Left ventricle myocardium inferior (tissue), 1 donor: ENCODE results near the gene PSMB3. TPM values are rescaled to one million over a fixed set of nuclear protein-coding genes. Genes with fewer than 3 reads are reported as not detected.
"Not testable (repeated sequence)": the region's sequence is repeated elsewhere in the genome, so short reads cannot be mapped to it uniquely, and the experiment has no call there.

Source experiments
- DNase-seq: peaks from one replicate; pipeline ENCODE4 v3.0.0-alpha.2; 2020
- H3K27ac ChIP-seq: fragments of 200-600 bp; replicated peaks from 2 replicates; pipeline ENCODE4 v1.8.0; 2021
- H3K27me3 ChIP-seq: fragments of 200-600 bp; 2 replicates; pipeline ENCODE4 v1.8.0; 2021; ENCODE audit warnings: low read depth
- H3K36me3 ChIP-seq: fragments of 200-600 bp; 2 replicates; pipeline ENCODE4 v1.8.0; 2021
- H3K4me1 ChIP-seq: fragments of 200-600 bp; 2 replicates; pipeline ENCODE4 v1.8.0; 2021
- H3K4me3 ChIP-seq: fragments of 200-600 bp; 2 replicates; pipeline ENCODE4 v1.8.0; 2021; ENCODE audit warnings: mild to moderate bottlenecking, moderate library complexity
- H3K9me3 ChIP-seq: fragments of 200-600 bp; replicated peaks from 2 replicates; pipeline ENCODE4 v1.8.0; 2021
- intact Hi-C: fragments of 100-400 bp; cut with micrococcal nuclease; formaldehyde crosslinking; loops from one replicate; pipeline ENCODE4 v1.11.0; 2022
- total RNA-seq: library from RNA; stranded (reverse); fragmentation: NEBNext Ultra II Directional; extraction: Animal tissue kit (Norgen Biotek cat#: 25700); gene quantifications from one replicate; pipeline ENCODE4 v1.2.1, GENCODE V29; 2021
- TF ChIP-seq, protein P1 (sequence below): fragments of 200-600 bp; IDR thresholded peaks from 2 replicates; pipeline ENCODE4 v1.8.0; 2021; ENCODE audit warnings: antibody characterized with exemption, mild to moderate bottlenecking, borderline replicate concordance
- donor health status: DM: no; HTN: yes; CAD: no; lungs with severe emphysema.

Gene PSMB3
- total RNA-seq, 1 donor from 2014 or later = 149 TPM

DNA sequence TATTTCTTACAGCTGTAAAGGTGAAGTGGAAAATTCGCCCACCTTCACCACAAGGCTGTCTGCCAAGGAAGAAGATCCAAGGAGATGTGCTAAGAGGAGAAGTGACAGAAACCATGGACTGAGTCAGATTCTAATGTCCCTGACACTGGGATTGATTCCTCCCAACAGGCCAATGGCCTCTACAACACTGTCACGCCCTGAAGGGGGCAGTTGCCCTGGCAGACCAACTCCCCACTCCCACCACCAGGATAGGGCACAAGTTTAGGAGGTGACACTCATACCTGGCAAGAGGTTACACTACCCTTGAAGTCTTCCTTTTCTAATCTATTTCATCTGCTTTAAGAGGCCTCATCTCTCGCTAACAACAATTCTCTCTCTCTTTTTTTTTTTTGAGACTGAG, 30.7 kb downstream of the PSMB3 start:
- no peak overlapping the region for H3K4me3 ChIP-seq
- DNase-seq = no peak
- TF ChIP-seq, protein P1, sequence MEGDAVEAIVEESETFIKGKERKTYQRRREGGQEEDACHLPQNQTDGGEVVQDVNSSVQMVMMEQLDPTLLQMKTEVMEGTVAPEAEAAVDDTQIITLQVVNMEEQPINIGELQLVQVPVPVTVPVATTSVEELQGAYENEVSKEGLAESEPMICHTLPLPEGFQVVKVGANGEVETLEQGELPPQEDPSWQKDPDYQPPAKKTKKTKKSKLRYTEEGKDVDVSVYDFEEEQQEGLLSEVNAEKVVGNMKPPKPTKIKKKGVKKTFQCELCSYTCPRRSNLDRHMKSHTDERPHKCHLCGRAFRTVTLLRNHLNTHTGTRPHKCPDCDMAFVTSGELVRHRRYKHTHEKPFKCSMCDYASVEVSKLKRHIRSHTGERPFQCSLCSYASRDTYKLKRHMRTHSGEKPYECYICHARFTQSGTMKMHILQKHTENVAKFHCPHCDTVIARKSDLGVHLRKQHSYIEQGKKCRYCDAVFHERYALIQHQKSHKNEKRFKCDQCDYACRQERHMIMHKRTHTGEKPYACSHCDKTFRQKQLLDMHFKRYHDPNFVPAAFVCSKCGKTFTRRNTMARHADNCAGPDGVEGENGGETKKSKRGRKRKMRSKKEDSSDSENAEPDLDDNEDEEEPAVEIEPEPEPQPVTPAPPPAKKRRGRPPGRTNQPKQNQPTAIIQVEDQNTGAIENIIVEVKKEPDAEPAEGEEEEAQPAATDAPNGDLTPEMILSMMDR = no peak
- no peaks in the 10 kb centered on the region for H3K27me3 ChIP-seq
- intact Hi-C loops = no loop called here
- H3K27ac ChIP-seq = no peak overlapping the region
- no peaks in the 10 kb centered on the region for H3K4me1 ChIP-seq
- H3K9me3 ChIP-seq = no peaks in the 10 kb centered on the region
- peaks cover 86% of the 10 kb centered on the region for H3K36me3 ChIP-seq

DNA sequence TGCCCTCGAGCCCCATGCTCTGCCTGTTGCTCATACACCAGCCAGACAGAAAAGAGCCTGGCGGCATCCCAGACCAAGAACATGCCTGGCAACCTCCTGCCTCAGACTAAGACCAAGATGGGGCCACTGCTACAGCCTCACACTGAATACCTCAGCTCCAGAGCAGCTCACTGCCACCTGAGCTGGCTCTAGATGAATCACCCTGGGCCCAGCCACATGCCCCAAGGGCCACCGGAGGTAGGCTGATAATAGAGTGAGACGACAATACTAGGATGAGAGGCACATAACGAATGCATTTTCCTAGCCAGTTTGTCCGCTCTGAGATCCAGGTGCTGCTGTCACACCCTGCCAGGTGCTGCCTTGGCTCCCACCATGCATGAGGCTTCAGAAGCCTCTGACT, 33.8 kb downstream of the PSMB3 start:
- Histone ChIP-seq H3K4me1 (peaks cover 24% of the 10 kb centered on the region), H3K9me3 (no peaks in the 10 kb centered on the region), H3K36me3 (peaks cover 55% of the 10 kb centered on the region), H3K27ac (no peak overlapping the region), H3K4me3 (no peak overlapping the region), H3K27me3 (no peaks in the 10 kb centered on the region)
- TF ChIP-seq, protein P1 = no peak
- intact Hi-C loops = no loop called here
- DNase-seq = no peak

- intact Hi-C loops, H3K27ac ChIP-seq: not testable (repeated sequence)
- H3K36me3 ChIP-seq = peaks cover 41% of the 10 kb centered on the region
These were observed 35.5 kb downstream of the PSMB3 start for GRCh38 chr17:38787999-38788398.

DNA sequence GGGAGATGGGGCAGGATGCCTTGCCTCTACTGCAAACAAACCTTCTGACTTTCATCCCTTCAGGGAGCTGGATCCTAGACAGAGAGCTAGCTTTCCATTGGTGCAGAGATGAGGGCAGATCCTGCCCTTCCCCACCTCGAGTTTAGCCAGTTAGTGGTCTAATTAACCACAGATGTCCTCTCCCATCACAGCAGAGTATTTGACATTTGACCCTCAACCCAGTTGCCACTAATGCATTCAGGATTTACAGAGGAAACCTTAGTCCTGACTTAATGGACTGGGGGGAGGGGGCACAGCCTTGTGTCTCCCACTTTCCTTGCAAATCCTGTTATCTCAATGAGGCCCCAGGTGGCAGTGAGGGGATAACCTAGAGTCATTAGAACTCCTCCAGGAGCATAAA, 36.6 kb downstream of the PSMB3 start:
- Histone ChIP-seq H3K4me3 (no peak overlapping the region), H3K27ac (no peak overlapping the region), H3K9me3 (no peaks in the 10 kb centered on the region), H3K4me1 (peaks cover 24% of the 10 kb centered on the region), H3K27me3 (no peaks in the 10 kb centered on the region), H3K36me3 (peaks cover 29% of the 10 kb centered on the region)
- intact Hi-C loops = no loop called here
- no peak for DNase-seq
- TF ChIP-seq, protein P1 = no peak

More at GRCh38 chr17:38787999-38788398, 35.5 kb downstream of the PSMB3 start:
- H3K9me3 ChIP-seq, DNase-seq, H3K4me3 ChIP-seq, H3K27me3 ChIP-seq: not testable (repeated sequence)
- peaks cover 24% of the 10 kb centered on the region for H3K4me1 ChIP-seq

DNA sequence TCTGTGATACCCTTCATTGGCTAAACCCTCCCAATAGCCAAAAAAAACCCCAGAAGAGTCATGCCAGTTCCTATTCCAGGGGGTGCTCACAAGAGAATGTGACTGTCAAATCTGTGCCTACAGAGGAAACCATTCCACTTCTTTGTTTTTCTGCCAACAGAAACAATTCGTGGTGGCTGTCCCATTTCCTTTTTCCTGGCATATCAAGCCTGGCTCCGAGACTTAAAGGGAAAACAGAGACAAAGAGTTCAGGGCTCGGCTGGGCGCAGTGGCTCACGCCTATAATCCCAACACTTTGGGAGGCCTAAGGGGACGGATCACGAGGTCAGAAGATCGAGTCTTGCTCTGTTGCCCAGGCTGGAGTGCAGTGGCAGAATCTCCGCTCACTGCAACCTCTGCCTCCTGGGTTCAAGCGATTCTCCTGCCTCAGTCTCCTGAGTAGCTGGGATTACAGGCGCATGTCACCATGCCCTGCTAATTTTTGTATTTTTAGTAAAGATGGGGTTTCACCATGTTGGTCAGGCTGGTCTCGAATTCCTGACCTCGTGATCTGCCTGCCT, 37.7 kb downstream of the PSMB3 start:
- H3K27ac ChIP-seq, H3K4me3 ChIP-seq, H3K27me3 ChIP-seq, H3K9me3 ChIP-seq, DNase-seq, intact Hi-C loops: not testable (repeated sequence)
- H3K36me3 ChIP-seq = peaks cover 19% of the 10 kb centered on the region
- peaks cover 28% of the 10 kb centered on the region for H3K4me1 ChIP-seq

- Histone ChIP-seq H3K4me1 (peaks cover 37% of the 10 kb centered on the region), H3K4me3 (no peak overlapping the region), H3K27ac (no peak overlapping the region), H3K27me3 (no peaks in the 10 kb centered on the region), H3K36me3 (peaks cover 17% of the 10 kb centered on the region), H3K9me3 (no peaks in the 10 kb centered on the region)
- no peak for DNase-seq
- intact Hi-C loops = no loop called here
- TF ChIP-seq, protein P1 = no peak
These were observed 38.6 kb downstream of the PSMB3 start for GRCh38 chr17:38791162-38791561.
